ENCODE results near the gene EPHA7. TPM values are rescaled to one million over a fixed set of nuclear protein-coding genes. Genes with fewer than 3 reads are reported as not detected.

EPHA7 gene
- 9.8 TPM for total RNA-seq
- polyA plus RNA-seq (ENCODE audit: insufficient read depth in 1 of 8, insufficient read length in 8 of 8, low replicate concordance in 1 of 8): 10 to 100 TPM in 5 of 8 donors, 1 to 10 TPM in 3; 6.5 to 22.4 (median 12.3) TPM
- long read RNA-seq, donor 1, full-length matches to known transcripts: 2 of 2 reads
- long read RNA-seq, donor 1, partial matches to known transcripts: 0 of 2 reads
- long read RNA-seq, donor 1, other reads (novel, unspliced or antisense): 0 of 2 reads
- long read RNA-seq, donor 2: 0 reads
- long read RNA-seq, donor 3: 0 reads
- long read RNA-seq, donor 4, partial matches to known transcripts: 0 of 1 reads
- long read RNA-seq, donor 4, other reads (novel, unspliced or antisense): 0 of 1 reads
- long read RNA-seq, donor 5, partial matches to known transcripts: 0 of 2 reads
- long read RNA-seq, donor 5, other reads (novel, unspliced or antisense): 0 of 2 reads
- long read RNA-seq, donor 6, partial matches to known transcripts: 0 of 2 reads
- long read RNA-seq, donor 6, other reads (novel, unspliced or antisense): 0 of 2 reads
- long read RNA-seq, donor 7, full-length matches to known transcripts: 3 of 3 reads
- long read RNA-seq, donor 7, partial matches to known transcripts: 0 of 3 reads
- long read RNA-seq, donor 7, other reads (novel, unspliced or antisense): 0 of 3 reads
- long read RNA-seq, donor 8, full-length matches to known transcripts: 1 of 1 reads
- long read RNA-seq, donor 8, partial matches to known transcripts: 0 of 1 reads
- long read RNA-seq, donor 8, other reads (novel, unspliced or antisense): 0 of 1 reads
- long read RNA-seq, donor 9: 0 reads
- long read RNA-seq, donor 10, full-length matches to known transcripts: 5 of 5 reads
- long read RNA-seq, donor 10, partial matches to known transcripts: 0 of 5 reads
- long read RNA-seq, donor 10, other reads (novel, unspliced or antisense): 0 of 5 reads
- long read RNA-seq, donor 11, full-length matches to known transcripts: 3 of 3 reads
- long read RNA-seq, donor 11, partial matches to known transcripts: 0 of 3 reads
- long read RNA-seq, donor 11, other reads (novel, unspliced or antisense): 0 of 3 reads

DNA sequence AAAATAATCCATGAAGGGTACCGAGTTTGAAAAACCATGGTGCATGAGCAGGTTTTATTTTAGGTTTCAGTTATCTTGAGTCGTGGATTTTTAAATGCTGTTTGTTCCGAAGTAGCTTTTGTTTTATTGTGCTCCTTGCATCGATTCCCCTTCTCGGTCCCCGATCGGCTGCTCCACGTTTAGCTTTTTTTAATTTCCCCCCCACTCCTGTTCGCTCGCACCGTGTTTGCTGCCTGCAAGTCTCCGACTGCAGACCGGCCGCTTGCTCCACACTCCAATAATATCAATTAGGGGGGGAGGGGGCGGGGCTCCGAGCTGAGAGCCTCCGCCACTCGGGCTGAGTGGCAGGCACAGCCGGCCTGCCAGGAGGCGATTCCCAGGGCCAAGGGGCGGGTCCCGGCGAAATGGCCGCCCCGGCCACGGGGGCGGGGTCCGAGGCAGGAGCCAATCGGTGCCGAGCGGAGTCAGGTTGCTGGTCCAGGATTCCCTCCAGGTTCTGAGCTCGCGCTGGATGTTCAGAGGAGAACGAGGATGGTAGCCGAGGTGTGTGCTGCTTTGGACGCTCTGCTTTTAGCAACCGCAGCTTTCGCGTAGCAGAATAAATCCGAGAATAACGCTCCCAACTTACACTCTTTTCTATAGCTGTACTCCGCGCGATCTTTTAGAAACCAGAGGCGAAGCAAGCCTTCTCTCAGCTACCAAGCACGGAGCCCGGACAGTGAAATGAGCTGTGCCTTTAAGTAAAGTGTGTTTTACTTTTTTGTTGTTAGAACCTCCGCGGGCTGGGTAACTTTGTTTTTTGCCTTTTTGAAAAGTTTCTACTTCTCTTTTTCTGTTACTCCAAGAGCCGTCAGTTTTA is at the start of gene EPHA7:
EPHA7 (minus strand) TSS at position 256 of the 859 bp plus-strand sequence; CDS start at position 38, 218 bp downstream.
- 0% methylated on average over 18 of the region's 50 CpGs for WGBS (ENCODE audit: insufficient coverage)
- no peaks in the 10 kb centered on the region for H3K9me3 ChIP-seq (replicated peaks; ENCODE audit: control insufficient read depth, low read depth, low read length)
- DNase-seq: peak; percentile 99
- peak within 1 kb of the TSS; percentile 94 for H3K27ac ChIP-seq (ENCODE audit: low read length)
- peaks cover 14% of the 10 kb centered on the region for H3K4me1 ChIP-seq (ENCODE audit: control insufficient read depth, insufficient read depth, low read length)
- H3K36me3 ChIP-seq (ENCODE audit: control insufficient read depth, insufficient read depth, low read length): no peaks in the 10 kb centered on the region
- H3K4me3 ChIP-seq (ENCODE audit: low read length): peak within 1 kb of the TSS; percentile 73
- peaks cover 25% of the 10 kb centered on the region for H3K27me3 ChIP-seq (ENCODE audit: control insufficient read depth, insufficient read depth, low read length)

DNA sequence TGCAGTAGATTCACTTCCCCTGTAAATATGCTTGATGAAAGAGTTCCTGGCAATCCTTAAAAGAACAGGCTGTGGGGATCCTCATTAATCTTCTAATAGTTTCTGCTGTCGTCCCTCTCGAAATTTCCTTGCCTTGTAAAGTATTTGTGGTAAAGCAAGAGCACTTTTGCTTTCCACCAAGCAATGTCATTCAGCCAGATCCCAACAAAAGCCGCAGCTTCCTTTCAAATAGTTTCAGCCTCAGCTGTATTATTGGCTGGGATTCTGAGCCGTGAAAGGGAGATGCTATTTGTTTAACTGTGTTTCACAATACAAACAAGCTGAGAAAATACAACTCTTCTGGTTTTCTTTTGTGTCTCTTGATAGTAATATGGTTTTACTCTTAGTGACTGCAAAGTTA is 48.9 kb upstream of the EPHA7 start:
- DNase-seq: peak; percentile 92
- Histone ChIP-seq H3K4me3 (ENCODE audit: low read length) (no peak overlapping the region), H3K36me3 (ENCODE audit: control insufficient read depth, insufficient read depth, low read length) (no peaks in the 10 kb centered on the region), H3K27ac (ENCODE audit: low read length) (no peak overlapping the region), H3K9me3 (replicated peaks; ENCODE audit: control insufficient read depth, low read depth, low read length) (no peaks in the 10 kb centered on the region), H3K4me1 (ENCODE audit: control insufficient read depth, insufficient read depth, low read length) (no peaks in the 10 kb centered on the region), H3K27me3 (ENCODE audit: control insufficient read depth, insufficient read depth, low read length) (no peaks in the 10 kb centered on the region)
- no CpG with 5 or more reads among the region's 4 CpGs for WGBS (ENCODE audit: insufficient coverage)

DNA sequence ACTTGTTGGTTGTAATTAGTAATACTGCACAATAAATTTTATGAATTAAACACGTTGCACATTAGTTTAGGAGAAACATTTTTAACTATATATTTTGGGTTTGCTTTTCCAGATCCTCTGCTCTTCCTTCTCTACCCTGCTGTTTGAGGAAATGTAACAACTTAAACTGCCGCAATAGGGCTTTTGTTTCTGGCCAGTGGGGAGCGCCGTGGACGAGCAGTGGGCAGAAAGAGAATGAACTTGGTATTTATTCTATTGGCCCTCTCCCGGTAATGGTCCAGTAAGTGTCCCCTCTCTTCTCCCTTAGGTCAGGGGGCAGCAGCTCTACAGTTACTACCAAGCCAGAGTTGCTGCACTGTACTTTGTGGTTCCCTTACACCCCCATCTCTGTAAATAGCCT is 35.2 kb upstream of the EPHA7 start:
- Histone ChIP-seq H3K4me1 (ENCODE audit: control insufficient read depth, insufficient read depth, low read length) (no peaks in the 10 kb centered on the region), H3K36me3 (ENCODE audit: control insufficient read depth, insufficient read depth, low read length) (no peaks in the 10 kb centered on the region), H3K4me3 (ENCODE audit: low read length) (no peak overlapping the region), H3K9me3 (replicated peaks; ENCODE audit: control insufficient read depth, low read depth, low read length) (no peaks in the 10 kb centered on the region), H3K27me3 (ENCODE audit: control insufficient read depth, insufficient read depth, low read length) (no peaks in the 10 kb centered on the region), H3K27ac (ENCODE audit: low read length) (no peak overlapping the region)
- DNase-seq: no peak
- no CpG with 5 or more reads among the region's 6 CpGs for WGBS (ENCODE audit: insufficient coverage)

DNA sequence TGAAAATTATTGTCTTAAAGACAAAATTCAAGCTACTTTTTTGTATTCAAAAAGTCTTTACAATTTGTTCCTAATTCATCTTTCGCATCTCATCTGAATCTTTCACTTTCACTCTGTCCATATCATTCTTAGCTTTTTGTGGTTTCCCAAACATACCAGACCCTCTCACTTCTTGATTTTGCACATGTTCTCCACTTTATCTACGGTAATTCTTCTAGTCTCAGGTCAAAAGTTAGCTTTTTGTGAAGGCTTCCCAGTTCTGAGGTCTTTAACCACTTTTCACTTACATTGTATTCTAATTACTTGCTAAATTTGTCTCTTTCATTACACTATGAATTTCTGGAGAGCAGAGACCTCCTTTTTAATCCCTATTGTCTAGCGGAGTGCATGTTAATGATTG is 34.6 kb upstream of the EPHA7 start:
- H3K27ac ChIP-seq (ENCODE audit: low read length): no peak overlapping the region
- no peaks in the 10 kb centered on the region for H3K36me3 ChIP-seq (ENCODE audit: control insufficient read depth, insufficient read depth, low read length)
- no peaks in the 10 kb centered on the region for H3K4me1 ChIP-seq (ENCODE audit: control insufficient read depth, insufficient read depth, low read length)
- H3K9me3 ChIP-seq (replicated peaks; ENCODE audit: control insufficient read depth, low read depth, low read length): no peaks in the 10 kb centered on the region
- H3K27me3 ChIP-seq (ENCODE audit: control insufficient read depth, insufficient read depth, low read length): no peaks in the 10 kb centered on the region
- WGBS (ENCODE audit: insufficient coverage): 80% methylated on average over 2 of the region's 3 CpGs
- no peak for DNase-seq
- no peak overlapping the region for H3K4me3 ChIP-seq (ENCODE audit: low read length)

DNA sequence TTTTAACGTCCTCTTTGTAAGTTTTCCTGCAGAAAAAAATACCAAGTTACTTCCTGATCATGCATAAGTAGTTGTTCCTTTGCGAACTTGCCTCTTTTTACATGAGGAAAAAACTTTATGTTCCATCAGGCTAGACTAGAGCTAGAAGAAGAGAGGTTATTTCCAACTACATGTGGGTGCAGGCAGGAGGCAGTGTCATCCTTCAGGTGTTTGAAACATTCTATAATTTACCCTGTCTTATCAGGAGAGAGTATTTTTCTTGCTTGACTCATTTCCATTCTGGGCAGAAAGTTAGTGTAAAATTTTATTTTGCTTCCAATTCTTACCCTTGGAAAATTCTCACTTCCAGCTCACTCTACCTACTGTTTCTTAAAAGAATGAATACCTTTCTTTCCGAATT is 28.5 kb upstream of the EPHA7 start:
- no peaks in the 10 kb centered on the region for H3K36me3 ChIP-seq (ENCODE audit: control insufficient read depth, insufficient read depth, low read length)
- H3K4me3 ChIP-seq (ENCODE audit: low read length): no peak overlapping the region
- H3K27me3 ChIP-seq (ENCODE audit: control insufficient read depth, insufficient read depth, low read length): no peaks in the 10 kb centered on the region
- no peak overlapping the region for H3K27ac ChIP-seq (ENCODE audit: low read length)
- H3K9me3 ChIP-seq (replicated peaks; ENCODE audit: control insufficient read depth, low read depth, low read length): no peaks in the 10 kb centered on the region
- WGBS (ENCODE audit: insufficient coverage): no CpG with 5 or more reads among the region's 3 CpGs
- no peaks in the 10 kb centered on the region for H3K4me1 ChIP-seq (ENCODE audit: control insufficient read depth, insufficient read depth, low read length)
- DNase-seq: no peak

DNA sequence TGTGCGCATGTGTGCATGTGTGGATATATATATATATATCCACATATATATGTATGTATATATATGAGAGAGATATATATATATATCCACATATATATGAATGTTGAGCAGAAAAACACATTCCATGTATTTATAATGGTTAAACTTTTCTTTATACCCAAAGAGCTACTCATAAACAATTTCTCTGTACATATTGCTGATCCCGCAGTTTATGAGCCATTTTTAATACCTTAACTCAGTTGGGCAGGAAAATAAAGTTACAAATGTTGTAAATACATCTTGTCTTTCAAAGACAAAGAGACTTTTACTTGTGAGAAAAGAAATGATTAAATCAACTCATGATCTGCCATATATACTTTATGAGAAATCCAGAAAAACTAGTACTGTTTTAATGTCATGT is 18.1 kb upstream of the EPHA7 start:
- no peaks in the 10 kb centered on the region for H3K27me3 ChIP-seq (ENCODE audit: control insufficient read depth, insufficient read depth, low read length)
- DNase-seq: no peak
- no peaks in the 10 kb centered on the region for H3K36me3 ChIP-seq (ENCODE audit: control insufficient read depth, insufficient read depth, low read length)
- WGBS (ENCODE audit: insufficient coverage): no CpG with 5 or more reads among the region's 2 CpGs
- no peak overlapping the region for H3K4me3 ChIP-seq (ENCODE audit: low read length)
- no peak overlapping the region for H3K27ac ChIP-seq (ENCODE audit: low read length)
- no peaks in the 10 kb centered on the region for H3K4me1 ChIP-seq (ENCODE audit: control insufficient read depth, insufficient read depth, low read length)
- H3K9me3 ChIP-seq (replicated peaks; ENCODE audit: control insufficient read depth, low read depth, low read length): no peaks in the 10 kb centered on the region

DNA sequence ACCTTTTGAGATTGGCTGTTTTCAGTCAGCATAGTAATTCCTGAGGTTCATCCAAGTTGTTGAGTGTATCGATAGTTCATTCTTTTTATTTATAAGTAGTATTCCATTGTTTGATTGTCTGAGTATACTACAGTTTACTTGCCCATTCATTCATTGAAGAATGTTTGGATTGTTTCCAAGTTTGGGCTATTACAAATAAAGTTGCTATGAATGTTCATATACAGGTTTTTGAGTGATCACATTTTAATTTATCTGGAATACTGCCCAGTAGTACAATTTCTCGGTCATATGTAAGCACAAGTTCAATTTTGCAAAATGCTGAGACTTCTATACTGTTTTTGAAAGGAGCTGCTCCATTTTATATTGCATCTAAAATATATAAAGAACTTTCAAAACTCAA is 14.2 kb upstream of the EPHA7 start:
- DNase-seq: no peak
- H3K27me3 ChIP-seq (ENCODE audit: control insufficient read depth, insufficient read depth, low read length): no peaks in the 10 kb centered on the region
- H3K36me3 ChIP-seq (ENCODE audit: control insufficient read depth, insufficient read depth, low read length): no peaks in the 10 kb centered on the region
- no peak overlapping the region for H3K4me3 ChIP-seq (ENCODE audit: low read length)
- H3K9me3 ChIP-seq (replicated peaks; ENCODE audit: control insufficient read depth, low read depth, low read length): no peaks in the 10 kb centered on the region
- WGBS (ENCODE audit: insufficient coverage): no CpG with 5 or more reads among the region's 2 CpGs
- no peaks in the 10 kb centered on the region for H3K4me1 ChIP-seq (ENCODE audit: control insufficient read depth, insufficient read depth, low read length)
- H3K27ac ChIP-seq (ENCODE audit: low read length): no peak overlapping the region

DNA sequence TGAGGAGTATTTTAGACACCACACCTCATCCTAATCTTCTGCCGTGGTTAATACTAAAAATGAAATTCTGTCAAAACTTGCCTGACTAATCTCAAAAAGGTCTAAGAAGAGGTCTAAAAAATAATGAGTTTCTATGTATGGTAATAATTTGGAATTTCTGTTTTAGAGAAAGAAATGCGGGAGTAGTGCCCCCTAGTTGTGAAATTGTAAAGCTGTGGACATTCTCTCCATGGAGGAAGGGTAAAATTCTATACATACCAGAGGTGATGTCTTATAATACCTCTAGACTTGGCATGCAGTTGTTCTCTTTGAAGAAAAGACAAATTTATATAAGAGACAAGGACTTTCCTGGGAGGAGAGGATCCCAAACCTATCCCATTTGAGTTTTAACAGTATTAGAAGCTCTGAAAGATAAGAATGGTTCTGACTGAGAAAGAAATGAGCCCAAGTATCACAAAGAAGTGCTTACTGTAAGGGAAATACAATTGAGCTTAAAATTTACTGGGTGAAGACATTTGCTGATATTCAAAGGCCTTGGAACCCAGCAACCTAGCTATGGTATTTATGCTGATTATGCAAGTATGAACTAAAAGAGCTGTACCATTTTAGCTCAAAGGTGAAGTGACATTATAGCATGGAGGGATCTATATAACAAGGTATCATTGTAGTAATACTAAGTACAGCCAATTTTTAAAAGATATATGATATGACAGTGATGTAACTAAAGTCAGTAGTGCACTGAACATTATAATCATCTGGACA is 5.1 kb upstream of the EPHA7 start:
- no peaks in the 10 kb centered on the region for H3K27me3 ChIP-seq (ENCODE audit: control insufficient read depth, insufficient read depth, low read length)
- H3K36me3 ChIP-seq (ENCODE audit: control insufficient read depth, insufficient read depth, low read length): no peaks in the 10 kb centered on the region
- WGBS (ENCODE audit: insufficient coverage): no CpG with 5 or more reads among the region's 2 CpGs
- H3K4me3 ChIP-seq (ENCODE audit: low read length): no peak overlapping the region
- DNase-seq: peak; percentile 38
- H3K27ac ChIP-seq (ENCODE audit: low read length): no peak overlapping the region
- no peaks in the 10 kb centered on the region for H3K9me3 ChIP-seq (replicated peaks; ENCODE audit: control insufficient read depth, low read depth, low read length)
- H3K4me1 ChIP-seq (ENCODE audit: control insufficient read depth, insufficient read depth, low read length): no peaks in the 10 kb centered on the region

DNA sequence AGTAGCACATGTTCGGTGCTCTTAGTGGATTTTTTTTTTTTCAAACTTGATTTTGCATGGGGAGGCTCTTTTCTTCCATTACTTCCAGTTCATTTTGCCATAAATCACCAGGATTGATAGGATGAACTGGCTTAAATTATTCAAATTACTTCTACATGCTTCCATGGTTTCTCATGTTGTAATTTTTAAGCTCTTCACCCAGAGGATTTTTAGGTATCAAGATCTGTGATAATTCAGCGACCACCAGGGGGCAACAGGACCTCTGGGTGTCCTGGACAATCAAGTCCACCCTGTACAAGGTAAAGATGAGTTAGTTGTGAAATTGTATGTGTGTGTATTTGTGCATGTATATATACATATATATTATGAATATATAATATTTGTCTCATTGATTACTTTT is 4.2 kb upstream of the EPHA7 start:
- Histone ChIP-seq H3K9me3 (replicated peaks; ENCODE audit: control insufficient read depth, low read depth, low read length) (no peaks in the 10 kb centered on the region), H3K36me3 (ENCODE audit: control insufficient read depth, insufficient read depth, low read length) (no peaks in the 10 kb centered on the region), H3K27me3 (ENCODE audit: control insufficient read depth, insufficient read depth, low read length) (peaks cover 3% of the 10 kb centered on the region), H3K4me3 (ENCODE audit: low read length) (no peak overlapping the region), H3K27ac (ENCODE audit: low read length) (no peak overlapping the region), H3K4me1 (ENCODE audit: control insufficient read depth, insufficient read depth, low read length) (peaks cover 2% of the 10 kb centered on the region)
- peak; percentile 75 for DNase-seq
- WGBS (ENCODE audit: insufficient coverage): no CpG with 5 or more reads among the region's 2 CpGs

Data from muscle of leg (tissue), 16 donors.